ENCODE results near the gene PID1.

The PID1 gene

DNA sequence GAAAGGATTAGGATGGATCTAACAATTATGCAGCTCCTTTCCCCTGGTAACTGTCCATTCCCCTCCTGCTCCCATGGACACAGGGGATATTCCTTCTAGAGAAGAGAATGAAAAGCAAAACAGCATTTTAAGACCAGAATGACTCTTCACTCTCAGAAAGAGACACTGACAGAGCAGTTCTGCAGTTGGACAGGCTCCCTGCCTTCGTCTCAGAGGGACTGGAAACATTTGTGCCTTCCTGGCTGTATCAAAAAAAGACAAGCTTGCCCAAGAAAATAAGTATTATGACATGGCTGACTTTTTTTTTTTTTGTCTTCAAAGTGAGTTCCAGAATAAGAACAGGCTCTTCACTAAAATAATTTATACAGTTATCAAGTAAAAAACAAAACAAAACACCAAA, 9.5 kb downstream of the PID1 start:
- no peak for DNase-seq (ENCODE audit: low read depth in 2 of 3, low spot score in 2 of 3)

DNA sequence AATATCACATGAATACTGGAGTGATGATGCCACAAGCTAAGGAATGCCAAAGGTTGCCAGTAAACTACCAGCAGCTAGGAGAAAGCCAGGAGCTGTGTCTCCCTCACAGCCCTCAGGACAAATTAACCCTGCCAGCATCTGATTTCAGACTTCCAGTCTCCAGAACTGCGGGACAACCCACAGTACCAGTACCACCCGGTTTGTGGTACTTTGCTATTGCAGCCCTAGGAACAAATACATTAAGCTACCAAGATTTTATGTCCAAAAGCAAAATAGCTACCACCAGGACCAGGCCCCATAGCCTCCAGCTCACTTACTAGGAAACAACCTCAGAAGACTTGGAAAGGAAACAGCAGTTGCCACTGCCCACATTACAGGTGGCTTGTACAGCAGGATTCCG, 10.0 kb downstream of the PID1 start:
- no peak for DNase-seq (ENCODE audit: low read depth in 2 of 3, low spot score in 2 of 3)

DNA sequence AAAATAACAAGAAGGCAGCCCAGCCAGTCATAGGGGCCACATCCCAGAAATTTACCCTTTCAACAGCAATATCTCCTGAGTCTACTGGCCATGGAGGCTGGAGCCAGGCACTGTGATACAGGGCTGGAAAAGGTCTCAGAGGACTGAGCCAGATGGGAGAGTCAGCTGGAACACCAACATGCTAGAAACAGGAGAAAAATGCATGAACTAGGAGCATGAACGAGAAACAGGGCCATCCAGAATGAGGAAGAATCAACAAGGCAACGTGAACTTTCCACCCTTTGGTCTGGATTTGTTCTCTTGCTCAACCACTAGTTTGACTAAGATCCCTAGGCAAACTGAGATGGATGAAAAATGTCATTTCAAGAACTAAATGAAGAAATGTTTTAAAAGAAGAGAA, 13.1 kb downstream of the PID1 start:
- DNase-seq (ENCODE audit: low read depth in 2 of 3, low spot score in 2 of 3): no peak

DNA sequence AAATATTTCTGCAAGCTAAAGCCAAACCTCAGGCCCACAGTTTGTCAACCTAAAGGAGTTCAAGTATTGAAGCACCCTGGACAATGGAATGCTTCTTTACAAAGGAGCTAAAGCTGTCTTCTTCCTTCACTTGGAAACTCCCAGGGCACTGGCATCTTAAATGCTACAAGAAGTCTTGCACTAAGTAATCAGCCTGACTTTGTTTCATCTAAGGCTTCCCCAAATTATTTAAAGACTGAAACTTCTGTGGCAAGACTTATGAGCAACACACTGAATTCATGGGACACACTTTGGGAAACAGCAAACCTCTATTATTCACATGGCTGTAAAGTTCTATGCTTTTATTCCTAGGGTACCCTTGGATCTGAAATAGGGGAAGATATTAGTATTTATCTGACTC, 14.7 kb downstream of the PID1 start:
- DNase-seq (ENCODE audit: low read depth in 2 of 3, low spot score in 2 of 3): no peak

DNA sequence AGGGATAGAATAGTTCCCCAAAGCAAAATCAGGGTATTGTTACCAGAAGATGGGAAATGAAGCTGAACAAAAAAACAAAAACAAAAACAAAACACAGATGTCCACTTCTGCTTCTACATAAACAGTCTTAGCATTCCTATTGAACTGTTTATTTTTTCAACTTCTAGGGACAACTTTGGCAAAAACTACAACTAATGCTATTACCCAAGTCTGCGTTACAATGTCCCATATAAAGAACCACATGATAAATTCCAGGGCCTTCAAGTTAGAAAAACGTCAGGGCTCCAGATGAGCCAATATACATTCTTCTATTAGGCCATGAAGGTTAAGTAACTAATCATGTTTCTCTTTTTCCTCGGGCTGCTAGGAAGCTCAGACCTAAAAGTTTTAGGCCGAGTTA, 16.9 kb downstream of the PID1 start:
- no peak for DNase-seq (ENCODE audit: low read depth in 2 of 3, low spot score in 2 of 3)

DNA sequence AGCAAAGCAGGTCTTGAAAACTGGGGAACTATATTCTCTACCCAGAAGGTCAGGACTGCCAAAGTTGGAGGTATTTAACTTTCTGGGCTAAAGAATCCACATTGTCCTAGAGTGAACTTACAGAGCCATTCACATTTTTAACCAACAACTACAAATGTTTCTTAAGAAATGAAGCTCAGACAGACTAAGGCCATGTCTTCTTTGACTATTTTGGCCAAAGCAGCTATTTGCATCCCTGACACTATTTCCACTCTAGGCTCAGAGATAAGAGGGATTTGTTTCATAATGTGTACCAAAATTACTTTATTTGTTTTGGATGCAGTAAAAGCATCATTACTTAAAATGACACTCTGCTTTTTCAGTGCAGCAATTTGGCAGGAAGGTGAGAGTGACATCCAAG, 18.1 kb downstream of the PID1 start:
- DNase-seq (ENCODE audit: low read depth in 2 of 3, low spot score in 2 of 3): no peak

DNA sequence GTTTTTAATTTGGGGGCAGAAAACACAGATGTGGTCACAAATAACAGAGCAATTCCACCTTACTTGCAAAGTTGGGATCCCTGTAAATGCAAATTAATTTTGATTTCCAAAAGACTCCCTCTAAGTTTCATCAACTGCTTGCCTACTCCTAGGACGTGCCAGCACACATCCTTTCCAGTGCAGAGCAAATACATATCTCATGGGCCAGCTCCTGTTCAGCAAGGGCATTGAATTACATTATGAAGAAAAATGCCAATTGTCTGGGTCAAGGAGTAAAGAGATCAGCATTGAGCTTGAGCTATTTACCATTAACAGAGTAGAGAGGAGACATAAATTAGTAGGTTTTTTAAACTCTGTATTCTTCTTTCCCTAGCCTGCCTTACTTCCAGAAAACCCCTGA, 18.8 kb downstream of the PID1 start:
- DNase-seq (ENCODE audit: low read depth in 2 of 3, low spot score in 2 of 3): no peak

DNA sequence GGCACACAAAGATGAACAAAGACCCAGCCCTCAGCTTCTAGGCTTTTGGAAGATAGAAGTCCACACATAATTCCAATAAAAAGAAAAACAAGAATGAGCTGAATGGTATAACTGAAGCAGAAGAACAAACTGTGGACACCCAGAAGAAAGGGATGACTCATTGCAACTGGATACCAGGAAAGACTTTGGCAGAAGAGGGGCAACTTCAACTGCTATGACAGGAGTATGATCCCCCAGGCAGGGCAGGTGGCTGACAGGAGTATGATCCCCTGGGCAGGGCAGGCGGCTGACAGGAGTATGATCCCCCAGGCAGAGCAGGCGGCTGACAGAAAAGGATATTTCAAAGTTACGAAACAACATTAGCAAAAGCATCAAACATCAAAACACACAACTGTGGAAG, 21.6 kb downstream of the PID1 start:
- DNase-seq (ENCODE audit: low read depth in 2 of 3, low spot score in 2 of 3): no peak

DNA sequence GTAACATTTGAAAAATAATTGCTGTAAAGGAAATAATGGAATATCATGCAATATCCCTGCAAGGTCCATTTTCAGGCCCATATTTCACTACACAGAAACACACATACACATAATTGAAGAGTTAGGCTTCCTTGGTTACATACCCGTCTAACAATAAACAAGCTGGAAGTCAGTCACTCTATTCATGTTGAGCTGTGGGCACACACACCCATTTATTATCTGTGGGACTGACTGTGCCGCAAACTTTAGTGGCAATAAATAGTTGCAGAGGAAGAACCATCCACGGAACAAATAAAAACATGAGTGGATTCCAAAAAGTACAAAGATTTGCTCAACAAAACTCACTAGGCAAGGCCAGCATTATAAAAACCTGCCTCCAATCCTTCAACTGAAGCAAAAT, 24.8 kb downstream of the PID1 start:
- DNase-seq (ENCODE audit: low read depth in 2 of 3, low spot score in 2 of 3): no peak

DNA sequence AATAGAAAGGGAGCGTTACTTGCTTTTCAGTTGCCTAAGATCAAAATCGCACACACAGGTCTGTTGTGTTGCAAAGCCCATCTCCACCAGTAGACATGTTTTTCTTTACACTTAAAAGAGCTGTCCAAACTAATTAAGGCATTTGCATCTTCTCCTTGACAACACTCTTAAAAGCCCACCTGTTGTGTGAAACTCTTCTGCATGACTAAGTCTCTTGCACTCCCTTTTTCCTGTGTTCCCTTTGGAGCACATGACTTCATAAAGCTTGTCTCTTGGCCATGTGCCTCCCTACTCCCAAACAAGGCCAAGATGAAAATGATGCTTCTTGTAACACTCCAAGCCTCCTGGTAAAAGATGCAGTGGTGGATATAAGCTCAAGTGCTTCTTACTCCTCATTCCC, 26.1 kb downstream of the PID1 start:
- DNase-seq (ENCODE audit: low read depth in 2 of 3, low spot score in 2 of 3): no peak

DNA sequence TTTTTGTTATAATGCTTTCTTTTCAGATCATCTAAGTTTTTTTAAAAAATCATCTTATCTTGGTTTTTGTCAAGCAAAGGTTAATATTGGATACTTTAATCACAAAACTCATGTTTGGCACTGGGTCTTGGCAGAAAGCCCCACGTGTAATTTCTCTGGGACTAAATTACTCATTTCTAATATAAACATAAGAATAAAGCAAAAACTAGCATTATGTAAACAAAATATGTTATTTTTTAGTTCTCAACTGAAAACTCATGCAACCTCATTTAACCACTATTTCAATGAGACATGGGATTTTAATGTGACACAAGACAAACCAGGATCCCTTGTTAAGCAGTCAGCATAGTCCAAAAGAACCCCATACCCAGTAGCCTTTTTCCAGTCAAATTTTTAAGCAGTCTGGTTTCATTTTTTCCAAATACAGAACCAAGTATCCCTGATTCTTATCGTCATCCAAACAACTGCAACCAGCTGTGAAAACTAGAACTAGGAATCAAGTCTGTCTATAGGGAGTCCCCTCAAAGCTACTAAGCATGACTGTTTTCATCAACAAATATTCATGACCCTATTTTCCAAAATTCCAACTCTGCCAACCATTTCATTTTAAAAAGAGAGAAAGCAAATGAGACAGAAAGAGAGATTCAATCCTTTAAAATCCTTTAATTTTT, 27.1 kb downstream of the PID1 start:
- DNase-seq (ENCODE audit: low read depth in 2 of 3, low spot score in 2 of 3): no peak

DNA sequence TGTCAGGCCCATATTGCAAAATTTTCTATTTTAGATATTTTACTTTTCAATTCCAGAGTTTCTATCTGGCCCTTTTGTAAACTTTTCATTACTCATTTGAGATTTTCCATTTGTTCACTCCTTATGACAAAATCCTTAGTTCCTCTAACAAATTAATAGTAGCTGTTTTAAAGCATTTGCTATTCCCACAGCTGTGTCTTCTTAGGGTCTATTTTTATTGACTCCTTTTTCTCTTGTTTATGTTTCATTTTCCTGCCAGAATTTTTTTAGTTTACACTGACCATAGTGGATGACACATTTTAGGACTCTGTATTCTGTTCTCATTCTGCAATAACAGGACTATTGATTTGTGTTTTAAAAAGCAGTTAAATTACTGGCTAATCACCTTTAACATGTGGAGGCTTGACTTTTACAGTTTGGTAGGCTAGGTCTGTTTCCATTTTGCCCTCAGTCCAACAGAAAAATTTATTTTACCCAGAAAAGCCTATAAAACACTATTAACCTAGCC, 30.0 kb downstream of the PID1 start:
- DNase-seq (ENCODE audit: low read depth in 2 of 3, low spot score in 2 of 3): no peak

DNA sequence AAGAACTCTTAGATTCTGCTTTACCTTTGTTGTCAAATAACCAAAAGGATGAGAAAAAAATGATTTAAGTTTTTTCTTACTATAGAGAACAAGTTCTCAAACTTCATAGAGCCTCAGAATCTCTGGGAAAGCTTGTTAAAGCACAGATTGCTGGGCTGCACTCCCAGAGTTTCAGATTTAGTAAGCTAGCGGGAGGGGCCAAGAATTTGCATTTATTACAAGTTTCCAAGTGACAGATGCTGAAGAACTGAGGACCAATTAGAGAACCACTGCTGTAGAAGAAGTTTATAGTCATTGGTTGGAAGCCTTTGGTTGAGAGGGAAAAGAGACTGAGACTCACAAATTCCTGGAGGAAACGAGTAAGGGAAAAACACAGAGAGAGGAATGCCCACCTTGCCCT, 32.1 kb downstream of the PID1 start:
- DNase-seq (ENCODE audit: low read depth in 2 of 3, low spot score in 2 of 3): no peak

DNA sequence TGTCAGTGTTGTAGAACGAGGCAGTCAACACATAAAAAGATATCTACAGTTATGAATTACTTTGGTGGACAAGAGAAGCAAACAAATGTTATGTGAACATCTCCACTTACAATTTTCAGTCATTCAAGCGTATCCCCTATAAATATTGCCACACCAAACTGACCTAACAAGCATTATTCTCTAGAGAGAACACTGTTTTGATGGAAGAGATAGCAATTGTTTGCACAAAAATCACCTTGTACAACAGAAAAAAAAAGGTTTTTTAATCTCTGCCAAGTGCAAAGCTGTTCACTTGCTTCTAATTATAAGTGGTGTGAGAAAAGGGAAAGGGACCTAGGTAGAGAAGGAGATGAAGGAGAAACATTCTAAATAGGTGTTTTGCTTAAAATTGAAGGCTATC, 33.8 kb downstream of the PID1 start:
- no peak for DNase-seq (ENCODE audit: low read depth in 2 of 3, low spot score in 2 of 3)

DNA sequence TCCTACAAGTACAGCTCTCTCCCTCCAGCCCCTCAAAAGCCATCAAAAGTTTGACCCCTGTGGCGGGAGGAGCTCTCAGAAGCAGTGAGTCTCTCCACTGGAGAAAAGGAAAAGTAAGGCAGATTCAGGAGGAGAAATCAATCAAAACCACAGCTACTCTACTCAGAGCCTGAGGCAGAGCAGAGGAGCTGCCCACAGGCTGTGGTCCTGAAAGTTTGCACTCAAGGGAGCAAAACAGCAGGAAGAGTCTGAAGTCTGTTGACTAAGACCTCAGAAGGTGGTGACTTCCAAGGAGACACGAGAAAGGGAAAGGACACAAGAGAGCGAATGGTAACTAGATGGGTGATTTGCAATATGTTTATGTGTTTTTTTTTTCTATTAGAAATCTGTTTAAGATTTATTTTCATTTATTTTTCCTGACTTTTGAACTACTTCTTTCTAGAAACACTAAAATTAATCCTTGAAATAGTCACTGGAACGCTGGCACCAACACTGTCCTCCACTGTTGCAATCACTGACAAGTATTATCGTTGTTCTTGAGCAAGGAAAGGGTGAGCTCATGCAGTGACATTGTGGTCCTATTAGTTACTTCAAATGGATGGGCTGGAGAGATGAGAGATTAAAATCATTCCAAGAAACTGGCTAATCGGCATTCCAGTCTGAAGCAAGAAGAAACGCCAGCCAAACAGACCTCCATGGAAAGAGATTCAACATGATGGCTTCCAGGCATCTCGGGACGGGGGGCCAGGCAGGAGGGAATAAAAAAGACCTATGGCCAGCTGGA, 35.8 kb downstream of the PID1 start:
- DNase-seq (ENCODE audit: low read depth in 2 of 3, low spot score in 2 of 3): no peak

DNA sequence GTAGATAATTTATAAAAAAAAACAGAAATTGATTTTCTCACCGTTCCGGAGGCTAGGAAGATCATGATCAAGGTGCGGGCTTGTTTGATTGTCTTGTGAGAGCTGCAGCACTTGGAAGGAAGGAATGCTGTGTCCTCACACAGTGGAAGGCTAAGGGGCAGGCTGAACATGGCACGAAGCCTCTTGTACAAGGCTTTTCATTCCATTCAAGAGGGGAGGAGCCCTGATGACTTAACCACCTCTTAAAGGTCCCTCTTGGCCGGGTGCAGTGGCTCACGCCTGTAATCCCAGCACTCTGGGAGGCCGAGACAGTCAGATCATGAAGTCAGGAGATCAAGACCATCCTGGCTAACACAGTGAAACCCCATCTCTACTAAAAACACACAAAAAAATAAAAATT, 39.2 kb downstream of the PID1 start:
- DNase-seq (ENCODE audit: low read depth in 2 of 3, low spot score in 2 of 3): no peak

DNA sequence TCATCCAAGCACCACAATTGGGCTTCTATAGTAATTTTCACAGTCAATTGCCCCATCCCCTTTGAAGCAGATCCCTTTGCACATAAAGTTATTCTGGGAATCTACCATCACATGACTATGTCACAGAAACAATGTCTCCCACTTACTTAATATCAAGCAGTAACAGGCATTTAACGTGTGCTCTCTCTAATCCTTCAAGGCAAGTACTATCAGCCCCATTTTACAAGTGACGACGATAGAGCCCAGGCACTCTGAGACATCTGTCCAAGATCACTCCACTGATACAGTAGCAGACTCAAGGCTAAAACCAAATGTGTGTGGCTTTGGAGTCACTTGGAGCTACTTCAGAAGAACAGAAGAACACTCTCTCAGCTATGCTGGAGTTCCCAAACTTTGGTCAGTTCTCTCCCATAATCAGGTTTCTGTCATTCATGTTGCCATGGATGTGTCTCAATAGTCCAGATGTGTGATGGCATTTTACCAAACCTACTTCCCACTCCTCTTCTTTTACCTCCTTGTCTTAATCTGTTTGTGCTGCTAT, 39.7 kb downstream of the PID1 start:
- no peak for DNase-seq (ENCODE audit: low read depth in 2 of 3, low spot score in 2 of 3)

DNA sequence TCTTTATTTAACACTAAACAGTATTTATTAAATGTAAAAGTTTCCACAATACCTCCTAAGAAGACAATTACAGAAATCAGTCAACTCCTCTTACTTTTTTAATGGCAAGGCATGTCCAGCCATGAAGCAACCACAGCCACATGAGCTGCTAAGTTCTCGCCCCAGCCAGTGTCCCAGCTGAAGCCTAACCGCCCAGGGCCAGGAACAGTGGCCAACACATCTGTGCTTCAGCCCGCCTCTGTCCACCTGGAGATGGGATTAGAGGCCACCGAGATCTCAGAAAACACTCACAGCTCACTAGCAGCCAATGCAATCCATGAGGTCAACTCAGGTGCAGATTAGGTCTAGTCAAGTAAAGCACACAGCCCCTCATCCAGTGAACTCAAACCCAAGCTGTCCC, 40.2 kb downstream of the PID1 start:
- no peak for DNase-seq (ENCODE audit: low read depth in 2 of 3, low spot score in 2 of 3)

DNA sequence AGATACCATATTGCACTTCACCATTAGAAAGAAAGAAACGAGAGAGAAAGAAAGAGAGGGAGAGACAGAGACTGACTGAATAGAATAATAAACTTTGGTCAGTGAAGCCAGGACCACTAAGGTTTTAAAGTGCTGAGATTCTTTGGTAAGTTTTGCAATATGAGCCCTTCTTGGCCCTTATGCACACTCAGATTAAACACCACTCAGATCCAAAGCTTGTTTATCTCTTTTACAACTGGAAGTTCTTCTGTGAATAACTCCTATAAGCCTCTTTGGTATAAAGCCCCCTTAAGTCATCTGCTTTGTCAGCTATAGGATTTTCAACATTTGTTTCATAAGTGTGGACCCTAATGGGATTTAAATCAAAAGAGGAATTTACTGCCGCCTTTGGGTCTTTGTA, 40.8 kb downstream of the PID1 start:
- no peak for DNase-seq (ENCODE audit: low read depth in 2 of 3, low spot score in 2 of 3)

DNA sequence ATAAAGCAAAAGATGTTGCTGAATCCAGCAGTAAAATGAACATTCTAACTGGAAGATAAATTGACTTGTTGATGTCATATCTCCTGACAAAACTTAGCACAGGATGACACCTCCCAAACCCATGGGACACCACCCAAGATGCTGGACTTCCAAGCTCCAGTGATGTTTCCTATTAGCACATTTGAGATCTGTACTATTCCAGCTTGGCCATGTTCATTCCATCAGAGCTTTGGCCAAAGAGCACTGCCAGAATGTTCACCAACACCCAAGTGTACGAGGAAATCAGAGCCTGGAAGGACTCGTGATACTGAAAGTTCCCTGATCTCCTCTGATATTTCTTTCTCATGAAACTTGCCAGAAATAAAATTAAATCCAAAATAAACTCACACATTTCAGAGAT, 44.7 kb downstream of the PID1 start:
- no peak for DNase-seq (ENCODE audit: low read depth in 2 of 3, low spot score in 2 of 3)

DNA sequence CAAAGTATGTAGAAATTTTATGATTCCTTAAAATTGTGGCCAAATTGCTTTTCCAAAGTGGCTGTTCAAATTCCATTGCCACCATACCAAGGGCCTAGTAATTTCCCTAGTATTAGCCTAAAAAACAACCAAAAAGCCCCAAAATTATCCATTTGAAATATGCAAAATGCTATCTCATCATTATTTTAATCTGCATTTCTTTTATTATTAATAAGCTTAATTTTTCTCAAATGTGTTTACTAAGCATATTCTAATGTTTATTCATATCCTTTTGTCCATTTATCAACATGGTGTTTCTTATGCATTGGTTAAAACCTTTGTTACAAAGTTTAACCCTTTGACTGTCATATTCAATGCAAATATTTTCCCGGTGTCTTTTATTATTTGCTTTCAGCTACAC, 48.0 kb downstream of the PID1 start:
- no peak for DNase-seq (ENCODE audit: low read depth in 2 of 3, low spot score in 2 of 3)

DNA sequence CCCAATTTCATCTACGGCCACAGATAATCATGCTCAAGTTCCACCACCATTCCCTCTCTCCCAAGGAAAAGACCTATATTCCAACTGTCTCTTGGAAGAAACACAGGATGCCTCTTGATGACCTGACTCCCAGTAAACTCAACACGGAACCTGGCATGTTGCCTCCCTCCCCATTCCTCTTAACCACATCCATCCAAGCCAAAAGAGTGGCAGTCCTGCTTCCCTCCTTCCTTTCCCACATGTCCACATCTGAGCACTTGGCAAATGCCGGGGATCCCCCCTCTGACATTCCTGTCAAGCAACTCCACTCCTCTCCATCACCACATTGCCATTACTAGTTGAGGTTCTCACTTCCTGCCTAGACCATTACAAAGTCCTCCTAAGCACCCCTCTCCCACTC, 49.4 kb downstream of the PID1 start:
- DNase-seq (ENCODE audit: low read depth in 2 of 3, low spot score in 2 of 3): no peak

DNA sequence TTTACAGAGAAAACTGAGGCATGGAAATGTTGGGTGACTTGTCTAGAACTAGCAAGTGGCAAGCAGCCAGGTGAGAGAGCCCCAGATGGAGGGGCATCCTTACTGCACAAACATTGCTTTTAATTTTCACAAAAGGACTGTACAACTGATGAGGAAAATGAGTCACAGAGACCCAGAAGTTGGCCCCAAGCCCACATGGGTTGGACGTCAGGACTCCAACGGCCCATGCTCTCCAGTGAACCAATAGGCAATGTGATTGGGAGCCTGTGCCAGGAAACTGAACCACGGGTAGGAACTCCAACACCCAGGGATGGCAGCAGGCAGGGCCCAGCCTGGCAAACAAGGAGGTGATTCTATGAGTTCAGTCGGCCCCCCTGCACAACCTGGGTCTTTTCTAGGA, 50.8 kb downstream of the PID1 start:
- DNase-seq (ENCODE audit: low read depth in 2 of 3, low spot score in 2 of 3): no peak

Data from activated CD8-positive, alpha-beta memory T cell treated with anti-CD3 and anti-CD28 coated beads for 48 hours (primary cell).